Astrocyte of the cerebellum (primary cell): Measurements from ENCODE around the gene ARHGEF16.

Experiments used
- DNase-seq: peaks from one replicate; pipeline ENCODE4 v3.0.0-alpha.2; 2011; ENCODE audit warnings: low read depth
- H3K4me3 ChIP-seq: 2 replicates; pipeline ENCODE4 v1.5.1; 2011; ENCODE audit warnings: mild to moderate bottlenecking, low read depth, low read length, moderate library complexity
- CTCF ChIP-seq: IDR thresholded peaks from 2 replicates; pipeline ENCODE4 v1.5.1; 2012; ENCODE audit warnings: low read length, low read depth, moderate library complexity, mild to moderate bottlenecking; ENCODE audit errors: missing control alignments
- in situ Hi-C: cut with HindIII; loops from 2 replicates; pipeline ENCODE4 v1.10.0; 2017; ENCODE audit warnings: low sequenced_read_pairs

ARHGEF16 gene

DNA sequence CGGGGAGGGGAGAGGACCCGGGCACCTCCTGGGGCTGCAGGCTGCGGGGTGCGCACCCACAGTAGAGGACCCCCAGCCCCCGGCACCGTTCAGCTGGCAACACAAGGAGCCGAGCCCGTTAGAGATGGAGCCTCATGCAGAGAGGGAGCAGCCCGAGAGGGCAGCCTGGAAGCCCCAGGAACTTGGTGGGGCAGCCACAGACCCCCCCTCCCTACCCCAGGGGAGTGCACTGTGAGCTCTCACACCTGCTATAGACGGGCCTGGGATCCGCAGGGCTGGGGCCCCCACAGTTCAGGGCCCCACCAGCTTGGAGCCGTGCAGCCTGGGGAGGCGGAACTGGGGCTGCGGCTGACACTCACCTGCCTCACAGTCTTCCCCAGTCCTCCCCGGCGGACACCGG is 47.0 kb downstream of the ARHGEF16 start:
- no peak for DNase-seq
- in situ Hi-C loops = no loop called here
- H3K4me3 ChIP-seq = no peak overlapping the region
- no peak for TF ChIP-seq CTCF

DNA sequence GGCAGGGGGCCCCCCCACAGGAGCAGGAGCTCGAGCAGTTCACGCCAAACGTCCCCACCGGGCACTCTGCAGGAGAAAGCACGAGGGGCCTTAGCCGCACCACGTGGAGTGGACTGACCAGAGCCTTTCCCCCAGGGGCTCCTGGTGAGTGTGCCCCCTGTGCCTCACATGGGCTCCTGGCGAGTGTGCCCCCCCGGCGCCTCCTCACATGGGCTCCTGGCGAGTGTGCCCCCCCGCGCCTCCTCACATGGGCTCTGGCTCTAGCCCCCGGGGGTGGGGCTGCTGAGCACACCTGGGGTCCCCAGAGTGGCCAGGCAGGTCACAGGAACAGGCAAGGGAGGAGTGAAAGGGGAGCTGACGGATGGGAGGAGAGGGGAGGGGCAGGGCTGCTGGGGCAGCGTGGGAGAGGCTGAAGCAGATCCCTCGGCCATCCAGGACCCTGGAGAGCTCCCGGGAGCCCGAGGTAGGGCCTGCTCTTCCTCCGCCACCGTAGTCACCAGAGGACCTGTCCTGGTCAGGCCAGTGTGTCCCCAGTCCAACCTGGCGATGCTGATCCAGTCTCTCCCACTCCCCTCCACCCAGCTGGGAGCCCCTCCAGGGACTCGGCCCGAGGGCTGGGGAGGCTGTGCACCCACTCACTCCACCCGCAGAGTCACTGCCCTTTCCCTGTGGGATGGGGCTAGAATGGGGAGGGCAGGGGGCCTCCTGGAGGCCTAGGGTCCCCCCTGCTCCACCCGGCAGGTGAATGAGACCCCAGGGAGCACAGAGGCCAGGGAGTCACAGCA is 47.6 kb downstream of the ARHGEF16 start:
- no peak for TF ChIP-seq CTCF
- in situ Hi-C loops = no loop called here
- H3K4me3 ChIP-seq = no peak overlapping the region
- DNase-seq = peak; percentile 15

GRCh38 chr1:3502641-3503524 is 48.4 kb downstream of the ARHGEF16 start:
- in situ Hi-C loops = no loop called here
- no peak for DNase-seq

GRCh38 chr1:3503525-3503886 is 49.0 kb downstream of the ARHGEF16 start:
- DNase-seq = no peak
- in situ Hi-C loops = no loop called here
- no peak overlapping the region for H3K4me3 ChIP-seq
- no peak for TF ChIP-seq CTCF

More at GRCh38 chr1:3502641-3503524, 48.4 kb downstream of the ARHGEF16 start:
- H3K4me3 ChIP-seq = no peak overlapping the region
- no peak for TF ChIP-seq CTCF

GRCh38 chr1:3504151-3504821 is 49.8 kb downstream of the ARHGEF16 start:
- TF ChIP-seq CTCF = no peak
- in situ Hi-C loops = no loop called here
- DNase-seq = peak; percentile 79
- H3K4me3 ChIP-seq = no peak overlapping the region

GRCh38 chr1:3504822-3505153 is 50.3 kb downstream of the ARHGEF16 start:
- no peak for DNase-seq
- no peak overlapping the region for H3K4me3 ChIP-seq
- no peak for TF ChIP-seq CTCF
- in situ Hi-C loops = no loop called here
